ENCODE results near the gene PARP1.
"Not testable (repeated sequence)": the region's sequence is repeated elsewhere in the genome, so short reads cannot be mapped to it uniquely, and the experiment has no call there.

The PARP1 gene

GRCh38 chr1:226349801-226350518 lies 57.9 kb downstream of the PARP1 start:
- no peak for DNase-seq

DNA sequence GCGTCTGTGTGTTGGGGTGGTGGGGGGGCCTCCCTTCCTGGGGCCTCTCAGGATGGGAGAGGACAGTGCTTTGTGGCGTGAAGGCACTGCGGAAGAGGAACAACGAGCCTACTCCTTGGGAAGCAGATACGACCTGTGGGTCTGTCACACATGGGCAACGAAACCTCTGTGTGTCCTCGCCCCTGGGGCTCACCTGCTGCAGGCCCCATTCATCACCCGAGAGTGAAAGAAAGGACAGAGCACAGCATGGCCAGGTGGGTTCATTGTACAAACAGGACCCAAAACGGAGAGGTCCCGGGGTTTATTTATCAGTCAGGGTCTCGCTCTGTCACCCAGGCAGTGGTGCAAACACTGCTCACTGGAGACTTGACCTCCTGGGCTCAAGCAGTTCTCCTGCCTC lies 58.8 kb downstream of the PARP1 start:
- no peak for DNase-seq

DNA sequence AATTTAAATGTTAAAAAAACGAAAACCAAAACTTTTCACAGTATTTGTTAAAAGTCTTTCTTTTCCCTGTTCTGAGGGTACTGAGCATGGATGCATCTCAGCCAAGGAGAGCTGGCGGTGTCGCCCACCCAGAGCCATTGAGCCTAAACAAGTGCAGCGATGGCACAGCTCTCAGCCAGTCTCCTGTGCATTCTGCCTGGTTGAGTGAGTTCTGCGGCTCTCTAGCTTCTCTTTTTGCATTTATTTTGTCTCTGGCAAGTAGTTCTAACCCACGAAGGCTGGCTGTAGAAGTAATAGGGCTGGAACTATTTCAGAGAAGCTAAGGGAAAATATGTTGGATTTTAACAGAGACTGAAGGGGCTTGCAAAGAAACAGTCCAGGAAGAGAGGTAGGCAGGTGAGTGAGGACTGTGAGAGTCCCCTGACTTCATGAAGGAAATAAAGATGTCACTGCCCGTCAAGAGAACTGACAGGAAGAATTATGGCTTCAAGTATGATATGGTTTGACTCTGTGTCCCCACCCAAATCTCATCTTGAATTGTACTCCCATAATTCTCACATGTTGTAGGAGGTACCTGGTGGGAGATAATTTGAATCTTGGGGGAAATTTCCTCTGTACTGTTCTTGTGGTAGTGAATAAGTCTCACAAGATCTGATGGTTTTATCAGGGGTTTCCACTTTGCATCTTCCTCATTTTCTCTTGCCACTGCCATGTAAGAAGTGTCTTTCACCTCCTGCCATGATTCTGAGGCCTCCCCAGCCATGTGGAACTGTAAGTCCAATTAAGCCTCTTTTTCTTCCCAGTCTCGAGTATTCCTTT lies 63.2 kb downstream of the PARP1 start:
- DNase-seq = no peak

DNA sequence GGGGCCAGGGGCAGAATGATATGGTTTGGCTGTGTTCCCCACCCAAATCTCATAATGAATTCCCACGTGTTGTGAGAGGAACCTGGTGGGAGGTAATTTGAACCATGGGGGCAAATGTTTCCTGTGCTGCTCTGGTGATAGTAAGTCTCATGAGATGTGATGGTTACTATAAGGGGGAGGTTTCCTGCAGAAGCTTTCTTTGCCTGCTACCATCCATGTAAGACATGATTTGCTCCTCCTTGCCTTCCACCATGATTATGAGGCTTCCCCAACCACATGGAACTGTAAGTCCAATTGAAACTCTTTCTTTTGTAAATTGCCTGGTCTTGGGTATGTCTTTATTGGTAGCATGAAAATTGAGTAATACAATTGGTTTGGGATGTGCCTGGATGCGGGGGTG lies 65.2 kb downstream of the PARP1 start:
- no peak for DNase-seq

DNA sequence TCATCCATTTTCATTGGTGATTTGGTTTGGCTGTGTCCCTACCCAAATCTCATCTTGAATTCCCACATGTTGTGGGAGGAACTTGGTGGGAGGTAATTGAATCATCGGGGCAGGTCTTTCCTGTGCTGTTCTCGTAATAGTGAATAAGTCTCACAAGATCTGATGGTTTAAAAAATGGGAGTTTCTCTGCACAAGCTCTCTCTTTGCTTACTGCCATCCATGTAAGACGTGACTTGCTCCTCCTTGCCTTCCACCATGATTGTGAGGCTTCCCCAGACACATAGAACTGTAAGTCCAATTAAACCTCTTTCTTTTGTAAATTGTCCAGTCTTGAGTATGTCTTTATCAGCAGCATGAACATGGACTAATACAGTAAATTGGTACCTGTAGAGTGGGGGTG lies 67.8 kb downstream of the PARP1 start:
- DNase-seq = not testable (repeated sequence)

DNA sequence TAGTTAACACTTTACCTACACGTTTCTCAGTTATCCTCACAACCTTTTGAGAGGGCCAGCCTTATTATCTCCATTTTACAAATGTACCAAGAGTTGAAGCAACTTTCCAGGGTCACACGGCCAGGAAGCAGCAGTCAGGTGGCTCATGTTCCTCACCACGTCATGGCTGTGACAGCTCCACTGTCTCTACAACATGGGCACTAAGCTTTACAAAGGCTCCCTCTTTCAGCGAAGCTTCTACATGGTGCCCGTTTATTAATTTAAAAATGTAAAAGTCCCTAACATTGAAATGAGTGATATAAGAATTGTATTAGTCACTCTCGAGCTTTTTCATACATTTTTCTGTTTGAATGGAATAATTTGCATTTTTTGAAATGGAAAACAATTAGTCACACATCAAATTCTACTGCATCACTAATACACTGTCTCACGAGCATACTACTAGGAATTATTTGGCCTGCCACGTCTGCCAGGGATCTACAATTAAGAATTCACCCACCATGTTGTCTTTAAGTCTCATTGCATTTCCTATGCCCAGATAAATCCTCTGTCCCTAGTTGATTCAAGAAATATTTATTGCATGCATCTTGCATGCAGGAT lies 70.5 kb downstream of the PARP1 start:
- DNase-seq = no peak

GRCh38 chr1:226335661-226336060 lies 72.2 kb downstream of the PARP1 start:
- DNase-seq = no peak

GRCh38 chr1:226332947-226333346 lies 74.9 kb downstream of the PARP1 start:
- no peak for DNase-seq

- no peak for DNase-seq
Observed at GRCh38 chr1:226329237-226329636, 78.7 kb downstream of the PARP1 start.

DNA sequence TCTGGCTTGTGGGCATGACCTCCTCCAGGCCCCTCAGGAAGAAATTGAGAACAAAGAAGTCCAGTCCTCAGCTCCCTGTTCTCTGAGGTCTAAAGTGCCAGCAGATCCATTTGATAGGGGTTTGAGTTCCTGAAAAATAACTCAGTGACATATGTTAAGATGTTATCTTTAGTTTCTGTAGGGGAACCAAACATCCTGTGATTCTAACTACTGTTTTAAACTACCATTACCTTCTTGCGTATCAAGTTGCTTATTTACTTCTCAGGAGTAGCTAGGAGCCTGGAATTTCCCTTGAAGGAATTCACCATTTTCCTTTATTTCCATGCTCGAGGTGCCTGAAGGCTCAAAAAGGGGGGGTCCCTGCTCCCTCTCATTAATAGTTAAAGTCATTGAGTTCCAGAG lies 80.1 kb downstream of the PARP1 start:
- DNase-seq = no peak

GRCh38 chr1:226325178-226325577 lies 82.7 kb downstream of the PARP1 start:
- no peak for DNase-seq

GRCh38 chr1:226324479-226324878 lies 83.4 kb downstream of the PARP1 start:
- DNase-seq = no peak

DNA sequence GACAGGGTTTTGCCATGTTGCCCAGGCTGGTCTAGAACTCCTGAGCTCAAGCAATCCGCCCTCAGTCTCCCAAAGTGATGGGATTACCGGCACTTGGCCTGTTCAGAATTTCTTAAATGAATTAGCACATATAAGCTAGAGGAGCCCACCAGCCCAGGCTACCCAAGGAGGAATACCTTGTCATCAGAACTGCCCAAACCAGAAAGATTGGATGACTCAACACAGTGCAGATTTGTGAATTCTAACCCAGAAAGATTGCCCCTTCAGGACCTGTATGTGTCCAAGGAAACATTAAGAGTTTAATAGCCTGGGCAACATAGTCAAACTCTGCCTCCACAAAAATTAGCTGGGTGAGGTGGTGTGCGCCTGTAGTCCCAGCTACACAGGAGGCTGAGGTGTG lies 84.9 kb downstream of the PARP1 start:
- DNase-seq = no peak

GRCh38 chr1:226320930-226321329 lies 87.0 kb downstream of the PARP1 start:
- no peak for DNase-seq

DNA sequence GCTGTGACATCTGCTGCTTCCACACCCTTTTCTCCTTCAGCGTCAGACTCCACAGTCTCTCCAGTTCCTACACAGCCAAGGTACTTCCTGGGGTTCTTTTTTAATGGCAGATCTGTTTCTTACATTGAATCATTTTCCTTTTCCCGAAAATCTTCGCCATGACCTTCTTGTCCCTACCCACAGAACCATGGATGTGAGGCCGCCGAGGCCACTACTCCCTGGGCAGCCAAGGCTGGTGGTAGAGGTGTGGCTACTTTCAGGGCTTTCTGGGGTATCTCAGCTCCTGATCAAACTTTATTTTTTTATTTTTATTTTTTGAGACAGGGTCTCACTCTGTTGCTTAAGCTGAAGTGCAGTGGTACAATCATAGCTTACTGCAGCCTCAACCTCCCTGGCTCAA lies 89.4 kb downstream of the PARP1 start:
- no peak for DNase-seq

GRCh38 chr1:226314055-226314454 lies 93.8 kb downstream of the PARP1 start:
- DNase-seq = no peak

DNA sequence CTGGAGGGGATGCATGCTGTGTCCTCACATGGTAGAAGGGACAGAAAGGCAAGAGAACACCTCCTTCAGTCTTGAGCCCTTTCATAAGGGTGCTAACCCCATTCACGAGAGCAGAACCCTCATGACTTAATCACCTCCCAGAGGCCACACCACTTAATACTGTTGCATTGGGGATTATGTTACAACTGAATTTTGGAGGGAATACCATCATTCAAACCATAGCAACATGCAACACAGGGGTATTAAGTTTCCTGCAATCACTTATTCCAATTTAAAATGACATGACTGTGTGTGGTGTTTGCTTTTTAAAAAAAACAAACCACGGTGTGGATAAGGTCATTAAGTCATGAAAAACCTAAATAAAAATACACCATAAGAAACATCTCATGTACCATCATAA lies 95.8 kb downstream of the PARP1 start:
- DNase-seq = no peak

GRCh38 chr1:226311376-226311775 lies 96.5 kb downstream of the PARP1 start:
- DNase-seq = no peak
